ENCODE results near the gene RAD23B. TPM values are rescaled to one million over a fixed set of nuclear protein-coding genes. Genes with fewer than 3 reads are reported as not detected.
A peak's percentile ranks its signal among the peaks of the same experiment; 100 is the strongest.

The RAD23B gene
- total and polyA plus RNA-seq, 2 of the 13 experiments (the other 11 are each of a cell fraction or from before 2014, with no cell fraction given), result 133 to 156 TPM

DNA sequence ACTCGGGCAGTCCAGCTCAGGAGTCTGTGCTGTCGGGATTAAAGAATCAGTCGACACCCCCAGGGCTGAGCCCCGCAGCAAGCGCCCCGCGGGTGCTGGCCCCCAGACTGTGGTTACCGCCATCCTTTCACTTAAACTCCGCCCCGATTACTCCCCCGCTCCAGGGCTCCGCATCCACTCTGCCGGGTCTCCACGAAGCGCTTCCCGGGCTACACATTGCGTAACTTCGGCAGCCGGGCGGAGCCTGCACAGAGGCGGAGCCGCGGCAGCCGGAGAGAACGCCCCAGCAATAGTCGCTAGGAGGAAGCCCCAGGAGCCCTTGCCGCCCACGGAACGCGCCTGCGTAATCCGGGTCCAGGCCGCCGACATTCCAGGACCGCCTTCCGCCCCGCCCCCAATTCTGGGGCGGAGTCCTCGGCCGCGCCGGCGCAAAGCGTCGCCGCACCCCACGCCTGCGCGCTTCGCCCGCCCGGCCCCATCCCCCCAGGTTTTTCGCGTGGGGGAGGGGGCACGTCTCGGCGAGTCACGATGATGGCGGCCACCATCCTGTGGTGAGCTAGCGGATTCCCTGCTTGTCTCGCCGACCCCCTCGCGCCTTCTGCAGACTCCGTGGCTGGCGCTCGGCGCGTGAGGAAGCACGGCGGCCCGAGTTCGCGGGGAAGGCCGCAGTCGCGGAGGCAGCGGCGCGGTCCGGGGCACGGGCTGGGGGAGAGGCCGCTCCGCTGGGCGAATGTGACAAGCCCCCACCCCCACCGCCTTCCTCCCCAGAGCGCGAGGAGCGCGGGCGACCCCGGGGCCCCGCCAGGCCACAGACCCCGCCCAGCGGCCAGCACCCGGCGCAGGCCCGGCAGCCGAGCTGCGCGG lies at the start of gene RAD23B (continued):
- TF ChIP-seq, protein P1, sequence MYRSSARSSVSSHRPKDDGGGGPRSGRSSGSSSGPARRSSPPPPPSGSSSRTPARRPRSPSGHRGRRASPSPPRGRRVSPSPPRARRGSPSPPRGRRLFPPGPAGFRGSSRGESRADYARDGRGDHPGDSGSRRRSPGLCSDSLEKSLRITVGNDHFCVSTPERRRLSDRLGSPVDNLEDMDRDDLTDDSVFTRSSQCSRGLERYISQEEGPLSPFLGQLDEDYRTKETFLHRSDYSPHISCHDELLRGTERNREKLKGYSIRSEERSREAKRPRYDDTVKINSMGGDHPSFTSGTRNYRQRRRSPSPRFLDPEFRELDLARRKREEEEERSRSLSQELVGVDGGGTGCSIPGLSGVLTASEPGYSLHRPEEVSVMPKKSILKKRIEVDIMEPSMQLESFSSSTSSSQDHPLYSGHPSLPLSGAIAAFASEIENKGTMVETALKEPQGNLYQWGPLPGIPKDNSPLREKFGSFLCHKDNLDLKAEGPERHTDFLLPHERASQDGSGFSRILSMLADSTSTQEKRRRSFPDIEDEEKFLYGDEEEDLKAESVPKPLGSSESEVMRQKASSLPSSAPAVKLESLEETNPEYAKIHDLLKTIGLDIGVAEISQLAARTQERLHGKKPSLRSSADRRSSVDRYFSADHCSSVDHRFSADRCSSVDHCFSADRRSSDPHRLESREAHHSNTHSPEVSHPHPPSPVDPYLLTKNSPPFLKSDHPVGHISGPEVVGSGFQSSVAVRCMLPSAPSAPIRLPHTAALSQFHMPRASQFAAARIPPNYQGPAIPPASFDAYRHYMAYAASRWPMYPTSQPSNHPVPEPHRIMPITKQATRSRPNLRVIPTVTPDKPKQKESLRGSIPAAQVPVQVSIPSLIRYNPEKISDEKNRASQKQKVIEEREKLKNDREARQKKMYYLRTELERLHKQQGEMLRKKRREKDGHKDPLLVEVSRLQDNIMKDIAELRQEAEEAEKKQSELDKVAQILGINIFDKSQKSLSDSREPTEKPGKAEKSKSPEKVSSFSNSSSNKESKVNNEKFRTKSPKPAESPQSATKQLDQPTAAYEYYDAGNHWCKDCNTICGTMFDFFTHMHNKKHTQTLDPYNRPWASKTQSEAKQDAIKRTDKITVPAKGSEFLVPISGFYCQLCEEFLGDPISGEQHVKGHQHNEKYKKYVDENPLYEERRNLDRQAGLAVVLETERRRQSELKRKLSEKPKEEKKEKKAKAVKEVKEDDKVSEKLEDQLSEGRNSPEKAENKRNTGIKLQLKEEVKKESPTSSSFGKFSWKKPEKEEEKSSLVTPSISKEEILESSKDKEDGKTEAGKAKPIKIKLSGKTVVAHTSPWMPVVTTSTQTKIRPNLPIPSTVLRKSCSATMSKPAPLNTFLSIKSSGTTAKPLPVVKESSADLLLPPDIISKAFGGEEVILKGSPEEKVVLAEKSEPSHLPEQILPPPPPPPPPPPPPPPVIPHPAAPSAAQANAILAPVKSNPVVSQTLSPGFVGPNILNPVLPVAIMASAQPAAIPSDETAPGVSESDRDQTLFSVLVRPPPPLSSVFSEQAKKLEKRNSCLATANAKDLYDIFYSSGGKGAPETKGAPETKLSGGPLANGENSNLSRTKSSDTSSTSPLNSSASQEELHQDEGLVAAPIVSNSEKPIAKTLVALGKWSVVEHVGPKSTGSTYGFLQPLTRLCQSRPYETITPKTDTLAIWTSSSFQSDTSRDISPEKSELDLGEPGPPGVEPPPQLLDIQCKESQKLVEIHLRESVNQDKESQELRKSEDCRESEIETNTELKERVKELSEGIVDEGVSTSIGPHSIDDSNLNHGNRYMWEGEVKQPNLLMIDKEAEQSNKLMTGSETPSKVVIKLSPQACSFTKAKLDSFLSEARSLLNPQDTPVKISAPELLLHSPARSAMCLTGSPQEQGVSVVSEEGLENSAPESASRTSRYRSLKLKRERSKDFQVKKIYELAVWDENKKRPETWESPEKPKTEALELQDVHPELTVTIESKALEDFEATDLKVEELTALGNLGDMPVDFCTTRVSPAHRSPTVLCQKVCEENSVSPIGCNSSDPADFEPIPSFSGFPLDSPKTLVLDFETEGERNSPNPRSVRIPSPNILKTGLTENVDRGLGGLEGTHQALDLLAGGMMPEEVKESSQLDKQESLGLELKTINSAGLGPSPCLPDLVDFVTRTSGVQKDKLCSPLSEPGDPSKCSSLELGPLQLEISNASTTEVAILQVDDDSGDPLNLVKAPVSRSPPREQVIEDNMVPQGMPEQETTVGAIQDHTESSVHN (CRISPR knock-in tag; IDR thresholded peaks at IDR 0.05), result peak; percentile 80; the same call in 1 of the 2 replicates
- TF ChIP-seq YEATS2 (CRISPR knock-in tag; IDR thresholded peaks at IDR 0.05; ENCODE audit: borderline replicate concordance) (peak; percentile 76; the same call in 1 of the 2 replicates), KDM3A (CRISPR knock-in tag; IDR thresholded peaks at IDR 0.05; ENCODE audit: low read depth) (0 out of 2 replicates have a peak, but pooled peaks have one; percentile 68), SMAD9 (CRISPR knock-in tag; IDR thresholded peaks at IDR 0.05) (0 out of 2 replicates have a peak, but pooled peaks have one; percentile 50), HOXA7 (CRISPR knock-in tag; IDR thresholded peaks at IDR 0.05) (no peak), HOXA3 (CRISPR knock-in tag; IDR thresholded peaks at IDR 0.05) (peak; percentile 71), MTA3 (CRISPR knock-in tag; IDR thresholded peaks at IDR 0.05) (no peak), ZNF577 (CRISPR knock-in tag; IDR thresholded peaks at IDR 0.05; ENCODE audit: borderline replicate concordance, low read depth) (peak; percentile 73; the same call in 1 of the 2 replicates), DR1 (CRISPR knock-in tag; IDR thresholded peaks at IDR 0.05) (peak; percentile 85; the same call in 1 of the 2 replicates), ARID5B (CRISPR knock-in tag; IDR thresholded peaks at IDR 0.05) (peak; percentile 23; the same call in 1 of the 2 replicates), DNMT3B (CRISPR knock-in tag; conservative IDR thresholded peaks at IDR 0.05) (no peak), THYN1 (CRISPR knock-in tag; IDR thresholded peaks at IDR 0.05; ENCODE audit: borderline replicate concordance, low read depth) (no peak)
- TF ChIP-seq, protein P2, sequence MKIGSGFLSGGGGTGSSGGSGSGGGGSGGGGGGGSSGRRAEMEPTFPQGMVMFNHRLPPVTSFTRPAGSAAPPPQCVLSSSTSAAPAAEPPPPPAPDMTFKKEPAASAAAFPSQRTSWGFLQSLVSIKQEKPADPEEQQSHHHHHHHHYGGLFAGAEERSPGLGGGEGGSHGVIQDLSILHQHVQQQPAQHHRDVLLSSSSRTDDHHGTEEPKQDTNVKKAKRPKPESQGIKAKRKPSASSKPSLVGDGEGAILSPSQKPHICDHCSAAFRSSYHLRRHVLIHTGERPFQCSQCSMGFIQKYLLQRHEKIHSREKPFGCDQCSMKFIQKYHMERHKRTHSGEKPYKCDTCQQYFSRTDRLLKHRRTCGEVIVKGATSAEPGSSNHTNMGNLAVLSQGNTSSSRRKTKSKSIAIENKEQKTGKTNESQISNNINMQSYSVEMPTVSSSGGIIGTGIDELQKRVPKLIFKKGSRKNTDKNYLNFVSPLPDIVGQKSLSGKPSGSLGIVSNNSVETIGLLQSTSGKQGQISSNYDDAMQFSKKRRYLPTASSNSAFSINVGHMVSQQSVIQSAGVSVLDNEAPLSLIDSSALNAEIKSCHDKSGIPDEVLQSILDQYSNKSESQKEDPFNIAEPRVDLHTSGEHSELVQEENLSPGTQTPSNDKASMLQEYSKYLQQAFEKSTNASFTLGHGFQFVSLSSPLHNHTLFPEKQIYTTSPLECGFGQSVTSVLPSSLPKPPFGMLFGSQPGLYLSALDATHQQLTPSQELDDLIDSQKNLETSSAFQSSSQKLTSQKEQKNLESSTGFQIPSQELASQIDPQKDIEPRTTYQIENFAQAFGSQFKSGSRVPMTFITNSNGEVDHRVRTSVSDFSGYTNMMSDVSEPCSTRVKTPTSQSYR (CRISPR knock-in tag; IDR thresholded peaks at IDR 0.05; ENCODE audit: borderline replicate concordance), result peak; percentile 100

Data from HepG2 (cell line).